HG02798 (cell line): ENCODE measurements around the gene LPP.

Experiments used
- ATAC-seq: cut with Tn5 transposase; IDR thresholded peaks from one replicate; pipeline ENCODE4 v1.9.1; 2021; ENCODE audit warnings: mild to moderate bottlenecking; ENCODE audit not compliant: unreplicated experiment, poor library complexity

Gene LPP

GRCh38 chr3:188241072-188241471 lies 87.1 kb downstream of the LPP start:
- ATAC-seq: no peak

- ATAC-seq: no peak
Observed at GRCh38 chr3:188241883-188242282, 87.9 kb downstream of the LPP start.

GRCh38 chr3:188242436-188243123 lies 88.6 kb downstream of the LPP start:
- ATAC-seq: no peak

GRCh38 chr3:188243124-188243795 lies 89.3 kb downstream of the LPP start:
- ATAC-seq: no peak

GRCh38 chr3:188244395-188244861 lies 90.5 kb downstream of the LPP start:
- ATAC-seq: no peak

- no peak for ATAC-seq
Observed at GRCh38 chr3:188246905-188247304, 92.9 kb downstream of the LPP start.

- ATAC-seq: no peak
Observed at GRCh38 chr3:188248036-188248561, 94.1 kb downstream of the LPP start.

GRCh38 chr3:188253123-188253793 lies 99.3 kb downstream of the LPP start:
- ATAC-seq: no peak

- ATAC-seq: no peak
Observed at GRCh38 chr3:188253800-188254452, 100.0 kb downstream of the LPP start.

GRCh38 chr3:188254520-188255070 lies 100.6 kb downstream of the LPP start:
- ATAC-seq: no peak

- no peak for ATAC-seq
Observed at GRCh38 chr3:188255190-188255589, 101.2 kb downstream of the LPP start.

GRCh38 chr3:188256758-188257157 lies 102.8 kb downstream of the LPP start:
- ATAC-seq: no peak

GRCh38 chr3:188257384-188258026 lies 103.5 kb downstream of the LPP start:
- no peak for ATAC-seq

- ATAC-seq: no peak
Observed at GRCh38 chr3:188259191-188259590, 105.2 kb downstream of the LPP start.

GRCh38 chr3:188259596-188259995 lies 105.6 kb downstream of the LPP start:
- no peak for ATAC-seq

- ATAC-seq: no peak
Observed at GRCh38 chr3:188261011-188261410, 107.1 kb downstream of the LPP start.

GRCh38 chr3:188262488-188262887 lies 108.5 kb downstream of the LPP start:
- no peak for ATAC-seq

GRCh38 chr3:188262913-188263683 lies 109.1 kb downstream of the LPP start:
- ATAC-seq: no peak
